PC-3 (cell line): ENCODE measurements around the gene RPS3. TPM values are rescaled to one million over a fixed set of nuclear protein-coding genes. Genes with fewer than 3 reads are reported as not detected.

Source experiments
- ATAC-seq: fragments of 200-7000 bp; cut with Tn5 transposase; 2 replicates; pipeline ENCODE4 v1.9.1; 2020; ENCODE audit warnings: mild to moderate bottlenecking, moderate library complexity
- BruUV-seq: library from RNA; stranded (reverse); fragments of 400-500 nt; replicated peaks from 2 replicates; lab custom pipeline; 2021; lab: Mats Ljungman, UMichigan
- CTCF ChIA-PET: fragments of 300-600 bp; sonication (Branson Sonifier 250); formaldehyde crosslinking; loops from one replicate; lab custom pipeline; 2022; ENCODE audit warnings: antibody characterized with exemption; lab: Charles Lee
- POLR2A ChIA-PET: fragments of 300-600 bp; sonication (Branson Sonifier 250); formaldehyde crosslinking; loops from one replicate; lab custom pipeline; 2022; ENCODE audit warnings: antibody characterized with exemption; ENCODE audit not compliant: unreplicated experiment; lab: Charles Lee
- DNase-seq: peaks from one replicate; pipeline ENCODE4 v3.0.0-alpha.2; 2015
- H2AFZ ChIP-seq: fragments of 300-600 bp; sonication (generic); 2 replicates; pipeline ENCODE4 v1.6.0; 2016; ENCODE audit warnings: antibody characterized with exemption, low read length
- H3F3A ChIP-seq: fragments of 300-600 bp; sonication (generic); one replicate; pipeline ENCODE4 v1.6.0; 2017; ENCODE audit warnings: antibody characterized with exemption, low read length, control low read depth, mild to moderate bottlenecking; ENCODE audit not compliant: unreplicated experiment
- H3K27ac ChIP-seq: fragments of 300-600 bp; sonication (generic); 2 replicates; pipeline ENCODE4 v1.5.1; 2016; ENCODE audit warnings: mild to moderate bottlenecking, low read length
- H3K27me3 ChIP-seq: fragments of 300-600 bp; sonication (generic); 2 replicates; pipeline ENCODE4 v1.6.1; 2016; ENCODE audit warnings: low read length, mixed read lengths
- H3K36me3 ChIP-seq: fragments of 300-600 bp; sonication (generic); 2 replicates; pipeline ENCODE4 v1.6.1; 2016; ENCODE audit warnings: low read depth, mixed run types, low read length, mixed read lengths
- H3K4me1 ChIP-seq: fragments of 300-600 bp; sonication (generic); 2 replicates; pipeline ENCODE4 v1.5.1; 2016; ENCODE audit warnings: low read length; ENCODE audit not compliant: insufficient read depth
- H3K4me2 ChIP-seq: fragments of 300-600 bp; sonication (generic); 2 replicates; pipeline ENCODE4 v1.6.0; 2016; ENCODE audit warnings: low read length
- H3K4me3 ChIP-seq: fragments of 300-600 bp; sonication (generic); 2 replicates; pipeline ENCODE4 v1.5.1; 2016; ENCODE audit warnings: mild to moderate bottlenecking, low read length, mixed read lengths
- H3K79me2 ChIP-seq: fragments of 300-600 bp; sonication (generic); 2 replicates; pipeline ENCODE4 v1.6.1; 2017; ENCODE audit warnings: low read length, mixed read lengths
- H3K9ac ChIP-seq: fragments of 300-600 bp; sonication (generic); 2 replicates; pipeline ENCODE4 v1.6.0; 2016; ENCODE audit warnings: mild to moderate bottlenecking, low read length
- H3K9me2 ChIP-seq: fragments of 300-600 bp; sonication (generic); replicated peaks from 2 replicates; pipeline ENCODE4 v1.6.1; 2016; ENCODE audit warnings: mixed run types, low read length, mixed read lengths
- H3K9me3 ChIP-seq: fragments of 300-600 bp; sonication (generic); 2 replicates; pipeline ENCODE4 v1.6.1; 2016; ENCODE audit warnings: low read length, mixed read lengths
- H4K20me1 ChIP-seq: fragments of 300-600 bp; sonication (generic); 2 replicates; pipeline ENCODE4 v1.6.1; 2016; ENCODE audit warnings: low read length, mixed read lengths
- EZH2 ChIP-seq: fragments of 300-600 bp; sonication (generic); IDR thresholded peaks from one replicate; pipeline ENCODE4 v1.6.1; 2017; ENCODE audit warnings: antibody characterized with exemption, mild to moderate bottlenecking, low read length; ENCODE audit not compliant: unreplicated experiment
- EZH2phosphoT487 ChIP-seq: fragments of 300-600 bp; sonication (generic); IDR thresholded peaks from 2 replicates; pipeline ENCODE4 v1.6.1; 2018; ENCODE audit warnings: mild to moderate bottlenecking, antibody characterized with exemption, low read length, borderline replicate concordance
- intact Hi-C: fragments of 100-400 bp; cut with micrococcal nuclease; formaldehyde crosslinking; loops from 2 replicates; pipeline ENCODE4 v1.9.0; 2023
- total RNA-seq: library from RNA; depleted of rRNA; stranded (reverse); fragments of >200 nt; gene quantifications from 2 replicates; pipeline ENCODE4 v1.2.3, GENCODE V29; 2014
- TF ChIP-seq, protein P1 (sequence below): fragments of 300-600 bp; sonication (generic); conservative IDR thresholded peaks from 2 replicates; pipeline ENCODE4 v1.5.1; 2017; ENCODE audit warnings: antibody characterized with exemption, low read depth, mild to moderate bottlenecking, low read length

The RPS3 gene
- total RNA-seq, 1 experiment from 2014 or later = 2,018 TPM

DNA sequence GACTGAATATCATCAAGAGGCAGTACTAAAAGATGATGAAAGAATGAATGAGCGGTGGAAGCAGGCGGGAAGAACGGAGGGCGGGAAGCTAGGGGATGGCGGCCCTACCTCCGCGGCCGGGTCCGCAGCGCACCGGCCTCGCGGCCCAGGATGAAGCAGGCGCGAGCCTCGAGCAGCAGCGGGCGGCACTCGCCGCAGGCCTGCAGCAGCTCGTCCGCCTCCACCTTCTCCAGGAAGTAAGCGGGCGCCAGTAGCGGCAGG is 30.3 kb downstream of the RPS3 start:
- intact Hi-C loops = no loop called here
- no peak for ATAC-seq
- POLR2A ChIA-PET = no interaction called here

DNA sequence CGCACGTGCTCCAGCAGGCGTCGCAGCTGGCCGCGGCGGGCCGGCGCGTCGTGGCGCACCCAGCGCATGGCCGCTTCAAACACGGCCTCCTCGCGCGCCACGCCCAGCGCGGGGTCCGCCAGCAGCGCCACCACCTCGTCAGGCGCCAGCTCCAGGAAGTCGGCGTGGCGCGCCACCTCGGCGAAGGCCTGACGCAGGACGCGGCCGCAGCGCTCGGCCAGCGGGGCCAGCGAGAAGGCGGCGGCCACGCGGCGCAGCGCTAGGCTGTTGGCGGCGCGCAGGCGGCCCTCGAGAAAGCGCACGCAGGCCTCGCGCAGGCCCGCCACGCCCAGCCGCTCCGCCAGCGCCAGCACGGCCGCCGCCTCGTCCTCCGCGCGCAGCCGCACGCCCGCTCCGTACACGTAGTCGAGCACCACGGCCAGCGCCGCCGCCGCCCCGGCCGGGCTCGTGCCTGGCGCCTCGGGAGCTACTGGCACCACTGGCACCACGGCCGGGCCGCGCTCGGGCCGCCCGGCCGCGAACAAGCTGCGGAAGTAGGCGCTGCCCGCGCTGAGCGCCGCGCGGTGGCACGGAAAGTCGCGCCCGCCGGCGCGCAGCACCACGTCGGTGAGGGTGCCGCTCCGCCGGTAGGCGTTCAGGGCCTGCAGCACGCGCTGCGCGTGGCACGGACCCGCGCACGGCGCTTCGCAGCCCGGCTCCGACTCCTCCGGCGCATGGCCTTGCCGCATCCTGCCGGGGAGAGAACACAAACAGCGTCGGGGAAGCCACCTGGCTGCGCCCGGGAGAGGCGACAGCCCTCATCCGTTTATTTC is 30.8 kb downstream of the RPS3 start:
- H3K9me2 ChIP-seq = no peaks in the 10 kb centered on the region
- H3K79me2 ChIP-seq = no peaks in the 10 kb centered on the region
- H3K27ac ChIP-seq = no peak overlapping the region
- BruUV-seq = no TSS peak
- H3K9me3 ChIP-seq = no peaks in the 10 kb centered on the region
- H3K36me3 ChIP-seq = no peaks in the 10 kb centered on the region
- CTCF ChIA-PET = no interaction called here
- ATAC-seq (peak; percentile 38), DNase-seq (peak; percentile 79)
- H4K20me1 ChIP-seq = no peaks in the 10 kb centered on the region
- H3K4me1 ChIP-seq = peaks cover 28% of the 10 kb centered on the region
- peak overlapping the region; percentile 66 for H3K4me3 ChIP-seq
- H3F3A ChIP-seq = no peaks in the 10 kb centered on the region
- TF ChIP-seq EZH2 (no peak), EZH2phosphoT487 (peak; percentile 94)
- intact Hi-C loops = loop anchor here (2.0 kb wide), 1 partner anchor 41 kb away; no protein-coding TSS in a partner anchor
- H2AFZ ChIP-seq = peak overlapping the region; percentile 74
- H3K27me3 ChIP-seq = no peaks in the 10 kb centered on the region
- POLR2A ChIA-PET = interaction anchor here (0.6 kb wide), 1 partner anchor 11 kb away, joined by 3 read pairs; no protein-coding TSS in a partner anchor
- H3K4me2 ChIP-seq = peak overlapping the region; percentile 93
- H3K9ac ChIP-seq = peak overlapping the region; percentile 10; the same call in 1 of the 2 replicates

More for the DNA sequence above, 30.3 kb downstream of the RPS3 start:
- H2AFZ ChIP-seq = no peak overlapping the region
- H3K4me3 ChIP-seq = no peak overlapping the region
- no peak overlapping the region for H3K9ac ChIP-seq
- no peak overlapping the region for H3K27ac ChIP-seq
- no peaks in the 10 kb centered on the region for H3F3A ChIP-seq
- H3K4me1 ChIP-seq = peaks cover 28% of the 10 kb centered on the region
- no peak for DNase-seq
- TF ChIP-seq EZH2phosphoT487 (no peak), EZH2 (no peak)
- TF ChIP-seq, protein P1, sequence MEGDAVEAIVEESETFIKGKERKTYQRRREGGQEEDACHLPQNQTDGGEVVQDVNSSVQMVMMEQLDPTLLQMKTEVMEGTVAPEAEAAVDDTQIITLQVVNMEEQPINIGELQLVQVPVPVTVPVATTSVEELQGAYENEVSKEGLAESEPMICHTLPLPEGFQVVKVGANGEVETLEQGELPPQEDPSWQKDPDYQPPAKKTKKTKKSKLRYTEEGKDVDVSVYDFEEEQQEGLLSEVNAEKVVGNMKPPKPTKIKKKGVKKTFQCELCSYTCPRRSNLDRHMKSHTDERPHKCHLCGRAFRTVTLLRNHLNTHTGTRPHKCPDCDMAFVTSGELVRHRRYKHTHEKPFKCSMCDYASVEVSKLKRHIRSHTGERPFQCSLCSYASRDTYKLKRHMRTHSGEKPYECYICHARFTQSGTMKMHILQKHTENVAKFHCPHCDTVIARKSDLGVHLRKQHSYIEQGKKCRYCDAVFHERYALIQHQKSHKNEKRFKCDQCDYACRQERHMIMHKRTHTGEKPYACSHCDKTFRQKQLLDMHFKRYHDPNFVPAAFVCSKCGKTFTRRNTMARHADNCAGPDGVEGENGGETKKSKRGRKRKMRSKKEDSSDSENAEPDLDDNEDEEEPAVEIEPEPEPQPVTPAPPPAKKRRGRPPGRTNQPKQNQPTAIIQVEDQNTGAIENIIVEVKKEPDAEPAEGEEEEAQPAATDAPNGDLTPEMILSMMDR = no peak
- CTCF ChIA-PET = no interaction called here
- no peaks in the 10 kb centered on the region for H4K20me1 ChIP-seq
- no peaks in the 10 kb centered on the region for H3K79me2 ChIP-seq
- peak overlapping the region; percentile 93 for H3K4me2 ChIP-seq
- BruUV-seq = no TSS peak
- H3K27me3 ChIP-seq = no peaks in the 10 kb centered on the region
- H3K9me2 ChIP-seq = no peaks in the 10 kb centered on the region
- H3K36me3 ChIP-seq = no peaks in the 10 kb centered on the region
- no peaks in the 10 kb centered on the region for H3K9me3 ChIP-seq

DNA sequence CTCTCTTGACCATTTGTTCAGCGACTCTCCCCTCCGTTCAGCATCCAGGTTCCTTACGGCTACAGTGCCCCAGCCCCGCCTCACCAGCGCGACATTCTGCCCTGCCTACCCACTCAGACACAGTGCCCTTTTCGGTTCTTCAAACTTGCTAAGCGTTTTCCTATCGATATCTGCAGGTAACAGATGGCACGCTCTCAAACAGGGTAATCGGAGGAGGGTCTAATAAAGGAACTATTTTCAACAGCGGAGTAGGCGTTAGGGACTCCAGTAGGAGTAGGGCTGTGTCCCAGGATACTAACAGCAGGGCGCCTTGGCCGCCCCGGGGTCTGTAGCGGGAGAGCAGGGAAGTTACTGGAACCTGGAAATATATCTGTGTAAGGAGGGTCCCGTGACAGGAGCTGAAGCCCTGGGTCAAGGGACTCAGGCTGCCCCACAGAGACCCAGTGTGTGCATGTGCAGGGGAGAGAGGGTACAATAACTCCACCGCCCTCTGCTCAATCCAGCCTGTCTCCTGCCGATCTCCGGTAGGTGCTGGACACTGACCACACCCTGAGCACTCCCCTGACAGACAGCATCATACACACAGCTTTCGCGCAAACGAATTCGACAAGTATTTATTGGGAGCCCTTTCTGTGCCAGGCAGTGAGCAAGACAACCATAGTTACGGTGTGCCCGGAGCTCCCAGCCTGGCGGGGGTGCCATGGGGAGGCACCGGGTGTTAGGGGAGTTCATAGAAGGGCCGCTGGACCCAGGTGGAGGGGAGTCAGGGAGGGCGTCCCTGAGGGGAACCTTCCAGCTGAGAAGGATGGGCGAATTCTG is 31.6 kb downstream of the RPS3 start:
- peak; percentile 35 for DNase-seq
- no peak for TF ChIP-seq EZH2
- TF ChIP-seq, protein P1 = no peak
- no peak for TF ChIP-seq EZH2phosphoT487
- Histone ChIP-seq H3K27me3 (no peaks in the 10 kb centered on the region), H3K79me2 (no peaks in the 10 kb centered on the region), H3K36me3 (no peaks in the 10 kb centered on the region), H3K9me2 (no peaks in the 10 kb centered on the region), H3K27ac (no peak overlapping the region), H3K4me1 (peaks cover 28% of the 10 kb centered on the region), H3K9me3 (no peaks in the 10 kb centered on the region), H3K4me3 (peak overlapping the region; percentile 66), H3F3A (no peaks in the 10 kb centered on the region), H2AFZ (peak overlapping the region; percentile 74), H3K9ac (peak overlapping the region; percentile 10; the same call in 1 of the 2 replicates), H3K4me2 (peak overlapping the region; percentile 92), H4K20me1 (no peaks in the 10 kb centered on the region)
- ChIA-PET CTCF (interaction anchor here (0.6 to 1.4 kb wide), 2 partner anchors 23 to 367 kb away, joined by 5 to 10 read pairs; no protein-coding TSS in a partner anchor), POLR2A (interaction anchor here (0.6 to 0.7 kb wide), 2 partner anchors 8 to 12 kb away, joined by 3 read pairs; no protein-coding TSS in a partner anchor)
- no TSS peak for BruUV-seq
- ATAC-seq = peak; percentile 21
- intact Hi-C loops = loop anchor here (2.0 kb wide), 1 partner anchor 42 kb away; no protein-coding TSS in a partner anchor
